GM18951 (cell line): ENCODE data around the gene SCNN1G.
"Not testable (repeated sequence)": the region's sequence is repeated elsewhere in the genome, so short reads cannot be mapped to it uniquely, and the experiment has no call there.

Source experiments
- POLR2A ChIP-seq: IDR thresholded peaks from 4 replicates; pipeline ENCODE4 v1.6.1; 2011; ENCODE audit warnings: mild to moderate bottlenecking; ENCODE audit not compliant: insufficient read length, insufficient read depth; ENCODE audit errors: extremely low read depth
- in situ Hi-C: fragments of 300-500 bp; cut with MboI; formaldehyde crosslinking; loops from one replicate; pipeline ENCODE4 v1.12.0; 2022; ENCODE audit warnings: low sequenced_read_pairs, mixed read lengths, inconsistent platforms; ENCODE audit not compliant: unreplicated experiment

The SCNN1G gene, protein sequence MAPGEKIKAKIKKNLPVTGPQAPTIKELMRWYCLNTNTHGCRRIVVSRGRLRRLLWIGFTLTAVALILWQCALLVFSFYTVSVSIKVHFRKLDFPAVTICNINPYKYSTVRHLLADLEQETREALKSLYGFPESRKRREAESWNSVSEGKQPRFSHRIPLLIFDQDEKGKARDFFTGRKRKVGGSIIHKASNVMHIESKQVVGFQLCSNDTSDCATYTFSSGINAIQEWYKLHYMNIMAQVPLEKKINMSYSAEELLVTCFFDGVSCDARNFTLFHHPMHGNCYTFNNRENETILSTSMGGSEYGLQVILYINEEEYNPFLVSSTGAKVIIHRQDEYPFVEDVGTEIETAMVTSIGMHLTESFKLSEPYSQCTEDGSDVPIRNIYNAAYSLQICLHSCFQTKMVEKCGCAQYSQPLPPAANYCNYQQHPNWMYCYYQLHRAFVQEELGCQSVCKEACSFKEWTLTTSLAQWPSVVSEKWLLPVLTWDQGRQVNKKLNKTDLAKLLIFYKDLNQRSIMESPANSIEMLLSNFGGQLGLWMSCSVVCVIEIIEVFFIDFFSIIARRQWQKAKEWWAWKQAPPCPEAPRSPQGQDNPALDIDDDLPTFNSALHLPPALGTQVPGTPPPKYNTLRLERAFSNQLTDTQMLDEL

GRCh38 chr16:23182679-23183542, at the start of gene SCNN1G:
SCNN1G (plus strand) TSS chr16:23182745; CDS start chr16:23186272, 3,527 bp downstream.
- no peak for TF ChIP-seq POLR2A
- in situ Hi-C loops, result loop anchor here (5.0 kb wide), 1 partner anchor 249 kb away; no protein-coding TSS in a partner anchor

- no peak for TF ChIP-seq POLR2A
- in situ Hi-C loops, result no loop called here
These were observed 49.6 kb upstream of the SCNN1G start for GRCh38 chr16:23132775-23133463.

GRCh38 chr16:23134274-23134673, 48.3 kb upstream of the SCNN1G start:
- in situ Hi-C loops, result no loop called here

DNA sequence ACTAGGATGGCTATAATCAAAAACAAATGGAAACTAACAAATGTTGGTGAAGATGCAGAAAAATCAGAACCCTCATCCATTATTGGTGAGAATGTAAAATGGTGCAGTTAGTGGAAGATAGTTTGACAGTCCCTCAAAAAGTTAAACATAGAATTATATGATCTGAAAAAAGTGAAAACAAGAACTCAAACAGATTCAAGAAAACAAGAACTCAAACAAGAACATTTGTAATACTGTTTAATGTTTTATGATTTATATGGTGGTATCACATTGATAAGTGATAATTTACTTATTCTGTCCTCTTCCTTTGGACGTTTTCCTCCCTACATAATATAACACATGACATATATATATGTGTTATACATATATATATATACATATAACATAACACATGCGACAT, 45.3 kb upstream of the SCNN1G start:
- TF ChIP-seq POLR2A, result no peak
- in situ Hi-C loops, result no loop called here

More at GRCh38 chr16:23134274-23134673, 48.3 kb upstream of the SCNN1G start:
- no peak for TF ChIP-seq POLR2A

GRCh38 chr16:23137818-23138217, 44.7 kb upstream of the SCNN1G start:
- in situ Hi-C loops, result no loop called here
- TF ChIP-seq POLR2A, result no peak

DNA sequence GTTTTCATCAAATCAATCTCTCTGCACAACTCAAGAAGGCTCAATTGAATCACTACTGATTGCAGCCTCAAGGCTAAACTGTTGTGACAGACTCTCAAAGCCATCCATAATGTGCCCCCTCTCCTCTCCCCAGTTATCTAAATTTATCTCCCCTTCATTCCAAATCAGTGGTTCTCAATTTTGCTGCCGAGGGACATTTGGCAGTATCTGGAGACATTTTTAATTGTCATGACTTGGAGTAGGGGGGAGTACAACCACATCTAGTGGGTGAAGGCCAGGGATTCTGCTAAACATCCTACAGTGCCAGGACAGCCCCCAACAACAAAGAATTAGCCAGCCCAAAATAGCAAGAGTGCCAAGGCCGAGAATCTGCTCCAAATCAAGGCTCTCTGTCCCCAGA, 42.4 kb upstream of the SCNN1G start:
- no peak for TF ChIP-seq POLR2A
- in situ Hi-C loops, result no loop called here

- no peak for TF ChIP-seq POLR2A
- in situ Hi-C loops, result no loop called here
These were observed 41.5 kb upstream of the SCNN1G start for GRCh38 chr16:23141033-23141432.

DNA sequence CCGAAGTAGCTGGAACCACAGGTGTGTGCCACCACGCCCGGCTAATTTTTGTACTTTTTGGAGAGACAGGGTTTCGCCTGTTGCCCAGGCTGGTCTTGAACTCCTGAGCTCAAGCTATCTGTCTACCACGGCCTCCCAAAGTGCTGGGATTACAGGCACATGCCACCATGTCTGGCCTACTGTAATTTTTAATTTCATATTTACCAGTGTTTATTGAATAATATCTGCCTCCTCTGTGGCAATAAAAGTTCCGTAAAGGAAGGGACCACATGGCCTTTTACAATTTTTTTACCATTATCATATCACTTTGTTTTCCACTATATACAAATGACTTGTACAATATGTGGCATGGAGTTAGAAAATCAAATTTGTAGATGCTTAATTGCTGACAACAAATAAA, 41.0 kb upstream of the SCNN1G start:
- TF ChIP-seq POLR2A, result no peak
- in situ Hi-C loops, result no loop called here

DNA sequence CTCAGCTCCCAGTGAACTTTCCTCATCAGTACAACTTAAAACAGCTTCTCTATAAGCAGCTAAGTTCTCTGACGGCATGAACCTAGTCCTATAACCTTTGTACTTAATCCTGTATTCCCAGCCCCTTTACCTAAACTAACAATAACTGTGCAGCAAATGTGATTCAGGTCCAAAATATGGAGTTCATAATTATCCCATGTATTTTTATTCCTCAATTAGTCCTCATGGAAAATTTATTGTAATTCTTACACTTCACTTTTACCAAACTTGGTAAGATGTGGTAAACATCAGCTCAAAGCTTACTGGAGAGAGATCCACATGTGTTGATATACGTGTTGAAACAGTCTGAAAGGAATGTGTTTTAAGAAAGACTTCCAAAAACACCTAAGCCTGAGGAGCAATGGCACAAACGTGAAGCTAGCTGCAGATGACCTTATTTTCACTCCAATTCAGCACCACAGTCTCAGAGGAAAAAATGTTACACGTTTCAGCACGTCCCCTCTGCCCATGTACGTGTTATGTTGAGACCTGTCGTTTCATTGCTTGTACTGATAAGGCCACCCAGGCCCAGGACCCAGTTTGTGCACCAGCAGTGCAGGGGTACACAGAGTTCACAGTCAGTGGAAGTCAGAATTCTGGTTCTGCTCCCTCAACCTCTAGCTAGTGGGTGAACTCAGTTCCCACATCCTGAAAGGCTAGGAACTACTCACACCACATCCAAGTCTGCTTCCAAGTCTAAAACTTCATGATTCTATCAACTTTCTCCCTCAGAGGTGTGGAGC, 40.4 kb upstream of the SCNN1G start:
- TF ChIP-seq POLR2A, result no peak
- in situ Hi-C loops, result no loop called here

DNA sequence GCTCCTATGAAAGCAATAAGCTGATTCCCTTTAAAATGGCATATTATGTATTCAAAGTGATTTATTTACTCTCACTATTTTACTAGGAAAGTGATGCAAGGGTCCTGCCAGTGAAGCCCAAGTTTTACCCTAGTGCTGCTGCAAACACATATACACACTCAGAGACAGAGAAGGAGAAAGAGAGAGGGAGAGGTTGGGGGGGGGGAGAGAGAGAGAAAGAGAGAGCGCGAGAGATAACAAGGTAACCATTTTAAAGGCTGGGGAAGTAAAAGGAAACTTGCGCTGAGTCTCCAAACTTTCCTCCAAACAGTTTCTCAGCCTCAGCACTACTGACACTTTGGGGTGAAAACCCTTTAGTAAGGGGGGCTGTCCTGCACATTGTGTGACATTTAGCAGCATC, 39.2 kb upstream of the SCNN1G start:
- in situ Hi-C loops, result no loop called here
- TF ChIP-seq POLR2A, result no peak

- in situ Hi-C loops, result not testable (repeated sequence)
These were observed 38.2 kb upstream of the SCNN1G start for GRCh38 chr16:23144393-23144792.

- in situ Hi-C loops, result no loop called here
- TF ChIP-seq POLR2A, result no peak
These were observed 37.4 kb upstream of the SCNN1G start for GRCh38 chr16:23145186-23145585.
